Measurements from ENCODE around the gene MGMT. TPM values are rescaled to one million over a fixed set of nuclear protein-coding genes. Genes with fewer than 3 reads are reported as not detected.

Gene MGMT
- total RNA-seq, 2 experiments from 2014 or later = 9.0 to 9.6 TPM

GRCh38 chr10:129472696-129473555 is 5.9 kb downstream of the MGMT start:
- no peak for ATAC-seq (ENCODE audit: poor library complexity)
- no peak overlapping the region for H3K4me3 Mint-ChIP-seq

GRCh38 chr10:129474642-129475041 is 7.6 kb downstream of the MGMT start:
- Mint-ChIP-seq H3K27me3 (no peaks in the 10 kb centered on the region), H3K36me3 (ENCODE audit: low read depth) (peaks cover 57% of the 10 kb centered on the region), H3K4me1 (ENCODE audit: low read depth) (peaks cover 26% of the 10 kb centered on the region), H3K27ac (no peak overlapping the region), H3K4me3 (no peak overlapping the region), H3K9me3 (no peaks in the 10 kb centered on the region)
- H3K27me3 ChIP-seq (ENCODE audit: control insufficient read depth in 1 of 2, insufficient read depth in 2 of 2, low read length in 2 of 2) = no peaks in the 10 kb centered on the region
- CTCF ChIA-PET = no interaction called here
- H3K36me3 ChIP-seq (ENCODE audit: insufficient read depth, low read length) = peaks cover 2% of the 10 kb centered on the region
- no peaks in the 10 kb centered on the region for H3K4me1 ChIP-seq (ENCODE audit: insufficient read depth, low read length)
- no peak for DNase-seq
- POLR2A ChIA-PET = no interaction called here
- no peak overlapping the region for H3K27ac ChIP-seq (ENCODE audit: low read depth in 1 of 2, low read length in 2 of 2)
- peaks cover 0 to 11% of the 10 kb centered on the region in 2 experiments for H3K9me3 ChIP-seq (ENCODE audit: control insufficient read depth in 1 of 2, insufficient read depth in 1 of 2, low read length in 2 of 2)
- ATAC-seq (ENCODE audit: poor library complexity) = no peak
- no peak for TF ChIP-seq CTCF (IDR thresholded peaks at IDR 0.05)
- intact Hi-C loops (cut with DNase I, micrococcal nuclease) = no loop called here
- H3K4me3 ChIP-seq (ENCODE audit: low read length) = no peak overlapping the region

More at GRCh38 chr10:129472696-129473555, 5.9 kb downstream of the MGMT start:
- Histone ChIP-seq H3K9me3 (ENCODE audit: control insufficient read depth in 1 of 2, insufficient read depth in 1 of 2, low read length in 2 of 2) (peaks cover 0 to 8% of the 10 kb centered on the region in 2 experiments), H3K27ac (ENCODE audit: low read depth in 1 of 2, low read length in 2 of 2) (no peak overlapping the region), H3K27me3 (ENCODE audit: control insufficient read depth in 1 of 2, insufficient read depth in 2 of 2, low read length in 2 of 2) (no peaks in the 10 kb centered on the region), H3K4me3 (ENCODE audit: low read length) (no peak overlapping the region), H3K4me1 (ENCODE audit: insufficient read depth, low read length) (peaks cover 4% of the 10 kb centered on the region), H3K36me3 (ENCODE audit: insufficient read depth, low read length) (peaks cover 2% of the 10 kb centered on the region)
- POLR2A ChIA-PET = no interaction called here
- TF ChIP-seq CTCF (IDR thresholded peaks at IDR 0.05) = no peak
- no peak overlapping the region for H3K27ac Mint-ChIP-seq
- no peaks in the 10 kb centered on the region for H3K27me3 Mint-ChIP-seq
- H3K36me3 Mint-ChIP-seq (ENCODE audit: low read depth) = peaks cover 43% of the 10 kb centered on the region
- intact Hi-C loops (cut with DNase I, micrococcal nuclease) = no loop called here
- CTCF ChIA-PET = no interaction called here
- no peak for DNase-seq
- H3K4me1 Mint-ChIP-seq (ENCODE audit: low read depth) = peaks cover 36% of the 10 kb centered on the region
- no peaks in the 10 kb centered on the region for H3K9me3 Mint-ChIP-seq

- no peak for TF ChIP-seq CTCF (IDR thresholded peaks at IDR 0.05)
- Histone ChIP-seq H3K4me1 (ENCODE audit: insufficient read depth, low read length) (no peaks in the 10 kb centered on the region), H3K27me3 (ENCODE audit: control insufficient read depth in 1 of 2, insufficient read depth in 2 of 2, low read length in 2 of 2) (no peaks in the 10 kb centered on the region), H3K27ac (ENCODE audit: low read depth in 1 of 2, low read length in 2 of 2) (no peak overlapping the region), H3K36me3 (ENCODE audit: insufficient read depth, low read length) (peaks cover 2% of the 10 kb centered on the region), H3K4me3 (ENCODE audit: low read length) (no peak overlapping the region), H3K9me3 (ENCODE audit: control insufficient read depth in 1 of 2, insufficient read depth in 1 of 2, low read length in 2 of 2) (peaks cover 10 to 20% of the 10 kb centered on the region in 2 experiments)
- Mint-ChIP-seq H3K36me3 (ENCODE audit: low read depth) (peaks cover 59% of the 10 kb centered on the region), H3K27ac (no peak overlapping the region), H3K4me1 (ENCODE audit: low read depth) (peaks cover 20% of the 10 kb centered on the region), H3K27me3 (no peaks in the 10 kb centered on the region), H3K4me3 (no peak overlapping the region), H3K9me3 (peaks cover 4% of the 10 kb centered on the region)
- CTCF ChIA-PET = no interaction called here
- DNase-seq (no peak), ATAC-seq (ENCODE audit: poor library complexity) (no peak)
- intact Hi-C loops (cut with DNase I, micrococcal nuclease) = no loop called here
- POLR2A ChIA-PET = no interaction called here
Observed at GRCh38 chr10:129476431-129476830, 9.4 kb downstream of the MGMT start.
